Measurements from ENCODE around the gene STK32C.
A peak's percentile ranks its signal among the peaks of the same experiment; 100 is the strongest.

STK32C gene

DNA sequence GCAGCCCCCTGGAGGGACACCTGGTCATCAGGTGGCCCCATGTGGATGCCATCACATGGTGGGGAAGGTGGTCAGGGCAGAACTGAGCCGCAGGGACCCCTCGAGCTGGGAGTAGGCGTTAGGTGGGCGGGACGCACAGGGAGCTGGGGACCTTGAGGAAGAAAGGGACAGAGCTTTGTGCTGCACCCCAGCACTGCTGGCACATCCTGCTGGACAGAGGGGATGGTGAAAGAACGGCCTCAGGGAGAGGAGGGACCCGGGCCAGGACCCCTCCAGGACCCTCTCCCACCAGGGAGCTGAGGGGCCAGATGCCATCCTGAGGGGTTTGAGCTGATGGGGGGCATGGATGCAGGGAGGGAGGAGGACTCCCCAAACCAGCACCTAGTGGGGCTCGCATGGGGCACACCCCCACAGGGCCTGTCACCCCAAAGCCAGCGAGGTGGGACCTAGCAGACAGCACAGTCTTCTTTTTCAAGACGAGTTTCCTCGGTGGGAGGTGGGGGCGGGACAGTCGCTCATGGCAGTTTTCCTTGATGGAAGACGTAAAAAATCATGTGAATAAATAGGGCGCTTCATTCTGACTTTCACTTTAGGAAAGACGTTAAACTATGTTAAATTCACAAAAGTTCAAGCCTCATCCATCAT, 43.3 kb downstream of the STK32C start:
- DNase-seq = no peak

DNA sequence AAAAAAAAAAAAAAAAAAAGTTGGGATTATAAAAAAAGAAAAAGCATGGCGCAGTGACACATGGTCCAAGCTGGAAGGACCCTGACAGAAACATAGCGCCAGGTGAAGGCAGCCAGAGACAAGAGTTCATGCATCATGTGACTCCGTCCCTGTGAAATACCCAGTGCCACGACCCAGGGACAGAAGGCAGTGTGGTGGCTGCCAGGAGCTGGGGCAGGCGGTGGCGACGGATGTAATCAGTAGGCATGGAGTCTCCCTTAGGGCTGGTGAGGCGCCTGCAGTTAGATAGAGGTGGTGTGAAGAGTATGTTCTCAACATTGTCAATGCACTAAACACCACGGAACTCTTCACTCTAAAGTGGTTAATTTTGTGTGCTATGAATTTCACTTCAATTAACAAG, 43.9 kb downstream of the STK32C start:
- DNase-seq = peak; percentile 41

DNA sequence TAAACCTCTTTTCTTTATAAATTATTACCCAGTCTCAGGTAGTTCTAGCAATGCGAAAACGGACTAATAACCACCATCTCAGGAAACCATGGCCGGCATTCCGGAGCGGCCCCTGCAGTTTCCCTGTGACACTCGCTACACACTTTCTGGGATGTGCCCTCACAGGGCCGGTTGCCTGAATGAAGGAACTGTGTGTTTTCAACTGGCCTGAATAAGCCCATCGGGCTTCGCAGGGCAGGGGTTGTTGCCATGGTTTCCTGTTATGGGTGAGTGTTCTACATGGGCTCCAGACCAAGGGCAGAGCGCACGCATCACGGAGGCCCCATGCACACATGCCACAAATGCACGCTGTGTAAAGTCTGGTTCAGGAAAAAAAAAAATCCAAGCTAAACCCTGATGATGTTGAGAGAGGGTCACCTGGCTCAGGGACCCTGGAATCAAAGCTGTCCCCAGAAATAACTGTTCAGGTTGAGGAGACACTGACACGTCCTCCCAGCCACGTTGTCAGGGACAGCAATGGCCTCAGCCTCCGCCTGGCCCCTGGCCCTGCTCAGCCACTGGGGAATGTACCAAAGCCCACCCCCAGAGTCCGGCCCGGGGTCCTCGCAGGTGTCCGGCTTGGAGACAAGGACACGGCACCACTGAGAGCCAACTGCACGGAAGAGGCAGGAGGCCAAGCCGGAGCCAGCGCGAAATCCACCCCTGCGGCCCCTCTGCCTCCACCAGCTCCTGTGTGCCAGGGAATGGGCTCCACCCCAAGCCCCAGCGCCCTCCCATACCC, 47.9 kb downstream of the STK32C start:
- no peak for DNase-seq

DNA sequence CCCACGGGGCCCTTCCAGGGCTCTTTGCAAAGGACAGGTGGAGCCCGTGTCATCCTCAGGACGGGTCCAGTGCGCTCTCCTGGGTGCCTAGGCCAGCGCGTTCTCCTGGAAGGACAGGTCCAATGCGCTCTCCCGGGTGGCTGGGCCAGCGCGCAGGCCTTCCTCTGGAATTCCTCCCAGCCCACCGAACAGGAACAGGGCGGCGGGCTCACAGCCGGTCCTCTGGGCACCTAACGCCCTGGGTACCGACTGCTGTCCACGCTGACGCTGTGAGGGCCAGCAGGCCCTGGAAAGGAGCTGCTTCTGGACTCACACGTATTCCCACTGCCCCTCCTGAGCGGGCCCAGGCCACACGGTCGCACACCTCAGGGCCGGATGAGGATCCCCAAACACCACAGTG, 49.3 kb downstream of the STK32C start:
- no peak for DNase-seq

DNA sequence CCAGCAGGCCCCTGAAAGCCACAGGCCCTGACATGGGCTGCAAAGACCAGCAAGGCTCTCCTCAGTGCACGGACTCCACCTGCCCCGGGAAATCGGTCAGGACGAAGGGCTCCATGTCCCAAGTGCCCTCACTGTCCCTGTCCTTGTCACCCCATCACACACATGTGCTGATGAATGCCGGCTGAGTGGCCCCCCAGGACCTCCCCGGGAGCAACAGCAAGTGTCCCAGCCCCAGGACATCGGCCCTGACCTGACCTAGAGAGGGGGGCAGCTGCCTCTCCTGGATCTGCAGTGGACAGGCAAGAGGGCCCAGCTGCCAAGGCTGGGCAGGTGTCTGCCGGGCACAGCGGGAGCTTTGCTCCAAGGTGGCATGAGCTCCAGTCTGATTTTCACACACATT, 49.8 kb downstream of the STK32C start:
- no peak for DNase-seq

DNA sequence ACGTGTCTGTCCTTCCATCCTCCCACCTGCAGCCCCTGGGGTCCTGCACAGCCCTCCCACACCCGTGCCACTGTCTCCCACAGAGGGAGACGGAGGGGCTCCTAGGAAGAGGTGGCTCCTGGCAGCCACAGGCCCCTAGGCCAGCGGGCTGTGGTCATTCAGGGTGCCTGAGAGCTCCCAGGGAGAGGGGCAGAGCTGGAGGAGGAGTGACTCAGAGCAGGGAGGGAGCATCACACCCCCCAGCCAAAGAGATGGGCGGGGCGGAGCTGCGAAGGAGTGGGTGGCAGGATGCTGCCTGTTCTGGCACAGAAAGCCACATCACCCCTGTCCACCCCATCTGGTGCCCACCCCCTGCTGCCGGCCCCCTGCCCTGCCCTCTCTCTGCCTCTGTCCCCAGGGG, 50.5 kb downstream of the STK32C start:
- no peak for DNase-seq

DNA sequence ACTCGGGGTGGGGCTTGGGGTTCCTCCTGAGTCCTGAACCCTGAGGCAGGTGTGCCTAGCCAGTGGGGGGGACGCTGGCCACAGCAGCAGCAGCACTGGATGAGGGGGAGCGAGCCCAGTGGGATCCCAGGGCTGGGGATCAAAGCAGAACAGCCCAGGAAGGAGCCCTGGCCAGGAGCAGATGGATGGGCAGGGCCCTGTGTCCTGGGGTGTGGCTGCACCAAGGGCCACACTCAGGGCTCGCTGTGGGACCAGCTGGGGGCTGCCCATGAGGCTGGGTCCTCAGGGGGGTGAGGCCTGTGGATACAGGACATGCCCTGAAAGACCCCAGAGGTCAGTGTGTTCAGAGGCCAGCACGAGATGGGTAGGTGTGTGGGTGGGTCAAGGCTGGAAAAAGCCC, 50.9 kb downstream of the STK32C start:
- no peak for DNase-seq

DNA sequence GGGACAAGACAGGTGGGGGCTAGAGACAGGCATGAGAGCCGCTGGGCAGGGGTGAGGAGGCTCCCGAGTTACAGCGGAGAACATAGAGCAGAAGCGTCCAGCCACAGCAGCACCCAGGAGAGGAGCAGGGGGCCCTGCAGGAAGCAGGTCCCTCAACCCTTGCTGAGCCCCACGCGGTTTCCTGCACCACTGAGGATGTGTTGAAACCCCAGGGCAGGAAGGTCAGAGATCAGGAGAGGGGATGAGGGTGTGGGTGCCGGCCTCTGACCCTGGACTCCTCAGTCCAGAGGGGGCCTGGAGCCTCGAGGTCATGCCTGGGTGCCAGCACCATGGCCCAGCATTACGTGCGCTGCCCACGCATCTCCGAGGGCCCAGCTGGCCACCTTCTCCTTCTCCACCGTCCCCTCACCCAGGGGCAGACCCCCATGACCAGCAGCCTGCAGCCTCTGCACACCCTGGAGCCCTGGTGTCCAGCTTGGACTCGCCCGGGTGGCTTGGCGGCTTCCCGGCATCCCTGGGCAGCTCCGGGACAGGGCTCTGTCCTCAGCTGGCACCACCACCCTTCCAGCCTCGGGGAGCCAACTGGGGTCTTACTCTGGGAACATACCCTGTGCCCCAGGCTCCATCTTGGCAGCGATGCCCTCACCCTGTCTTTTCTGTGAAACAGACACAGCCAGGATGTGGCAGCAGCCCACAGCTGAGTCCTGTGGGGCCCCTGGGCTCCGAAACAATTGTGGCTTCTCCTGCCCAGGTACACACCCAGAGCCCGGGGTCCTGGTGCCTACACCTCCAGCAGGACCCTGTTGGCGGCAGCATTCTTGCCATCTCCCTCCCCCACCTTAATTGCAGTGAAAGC, 52.0 kb downstream of the STK32C start:
- no peak for DNase-seq

DNA sequence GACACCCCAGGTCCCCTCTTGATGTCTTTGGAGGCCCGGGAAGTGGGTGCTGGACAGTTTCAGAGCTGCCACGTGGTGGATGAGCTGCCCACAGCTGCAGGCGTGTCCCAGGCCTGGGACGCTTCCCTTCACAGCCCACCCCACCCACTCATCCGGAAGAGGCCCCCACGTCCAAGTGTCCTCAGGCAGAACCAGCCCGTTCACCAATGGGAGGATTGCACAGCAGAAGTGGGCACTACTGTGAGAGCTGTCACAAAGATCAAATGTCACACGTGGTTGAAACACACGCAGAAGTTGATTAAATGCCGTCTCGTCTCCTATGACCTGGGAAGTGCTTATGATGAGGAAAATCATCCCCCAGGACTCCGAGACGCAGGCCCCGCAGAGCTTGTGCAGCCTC, 52.9 kb downstream of the STK32C start:
- no peak for DNase-seq

DNA sequence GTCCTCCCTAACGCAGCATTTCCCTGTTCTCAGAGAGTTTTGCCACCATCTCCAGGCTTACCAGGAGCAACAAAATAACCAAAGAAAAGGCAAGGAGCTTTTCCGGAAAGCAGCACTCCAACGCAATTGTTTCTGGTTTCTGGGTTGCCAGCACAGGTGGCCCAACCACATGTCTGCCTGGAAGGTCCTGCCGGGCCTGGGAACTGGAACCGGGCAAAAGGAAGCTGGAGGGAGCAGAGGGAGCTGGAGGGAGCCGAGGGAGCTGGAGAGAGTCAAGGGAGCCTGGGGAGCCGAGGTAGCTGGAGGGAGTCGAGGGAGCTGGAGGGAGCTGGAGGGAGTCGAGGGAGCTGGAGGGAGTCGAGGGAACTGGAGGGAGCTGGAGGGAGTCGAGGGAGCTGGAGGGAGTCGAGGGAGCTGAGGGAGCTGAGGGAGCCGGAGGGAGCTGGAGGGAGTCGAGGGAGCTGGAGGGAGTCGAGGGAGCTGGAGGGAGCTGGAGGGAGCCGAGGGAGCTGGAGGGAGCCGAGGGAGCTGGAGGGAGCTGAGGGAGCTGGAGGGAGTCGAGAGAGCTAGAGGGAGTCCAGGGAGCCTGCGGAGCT, 54.6 kb downstream of the STK32C start:
- no peak for DNase-seq

DNA sequence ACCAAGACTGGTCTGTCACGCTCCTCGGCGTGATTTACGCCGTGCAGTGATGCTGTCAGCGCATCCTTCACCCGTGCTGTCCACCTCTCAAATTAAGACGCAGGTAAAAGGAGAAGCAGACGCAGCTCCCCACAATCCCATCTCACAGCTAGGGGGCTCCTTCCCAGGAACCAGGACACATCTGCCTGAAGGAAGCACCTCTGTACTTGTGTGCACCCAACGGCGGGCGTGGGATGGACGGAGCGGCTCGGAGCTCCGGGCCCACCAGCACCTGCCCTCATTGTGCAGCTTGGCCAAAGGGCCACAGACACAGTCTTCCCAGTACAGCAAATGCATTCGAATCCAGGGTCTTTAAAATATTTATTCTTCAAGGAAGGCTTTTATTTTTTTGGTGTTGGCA, 55.3 kb downstream of the STK32C start:
- DNase-seq = no peak

DNA sequence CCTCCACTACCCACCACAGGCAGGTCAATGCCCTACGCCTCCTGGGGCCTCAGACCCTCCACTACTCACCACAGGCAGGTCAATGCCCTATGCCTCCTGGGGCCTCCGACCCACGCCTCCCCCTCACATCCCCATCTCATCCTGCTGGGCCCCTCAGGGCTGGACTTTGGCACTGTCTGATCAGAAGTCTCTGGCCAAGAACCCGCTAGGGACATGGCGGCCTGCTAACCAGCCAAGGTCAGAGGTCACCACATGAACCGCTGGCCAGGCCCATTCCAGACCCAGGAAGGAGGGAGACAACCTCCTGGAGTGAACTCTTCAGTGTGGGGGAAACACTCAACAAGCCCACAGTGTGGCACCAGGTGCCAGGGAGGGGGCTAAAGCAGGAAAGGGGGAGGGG, 55.8 kb downstream of the STK32C start:
- no peak for DNase-seq

DNA sequence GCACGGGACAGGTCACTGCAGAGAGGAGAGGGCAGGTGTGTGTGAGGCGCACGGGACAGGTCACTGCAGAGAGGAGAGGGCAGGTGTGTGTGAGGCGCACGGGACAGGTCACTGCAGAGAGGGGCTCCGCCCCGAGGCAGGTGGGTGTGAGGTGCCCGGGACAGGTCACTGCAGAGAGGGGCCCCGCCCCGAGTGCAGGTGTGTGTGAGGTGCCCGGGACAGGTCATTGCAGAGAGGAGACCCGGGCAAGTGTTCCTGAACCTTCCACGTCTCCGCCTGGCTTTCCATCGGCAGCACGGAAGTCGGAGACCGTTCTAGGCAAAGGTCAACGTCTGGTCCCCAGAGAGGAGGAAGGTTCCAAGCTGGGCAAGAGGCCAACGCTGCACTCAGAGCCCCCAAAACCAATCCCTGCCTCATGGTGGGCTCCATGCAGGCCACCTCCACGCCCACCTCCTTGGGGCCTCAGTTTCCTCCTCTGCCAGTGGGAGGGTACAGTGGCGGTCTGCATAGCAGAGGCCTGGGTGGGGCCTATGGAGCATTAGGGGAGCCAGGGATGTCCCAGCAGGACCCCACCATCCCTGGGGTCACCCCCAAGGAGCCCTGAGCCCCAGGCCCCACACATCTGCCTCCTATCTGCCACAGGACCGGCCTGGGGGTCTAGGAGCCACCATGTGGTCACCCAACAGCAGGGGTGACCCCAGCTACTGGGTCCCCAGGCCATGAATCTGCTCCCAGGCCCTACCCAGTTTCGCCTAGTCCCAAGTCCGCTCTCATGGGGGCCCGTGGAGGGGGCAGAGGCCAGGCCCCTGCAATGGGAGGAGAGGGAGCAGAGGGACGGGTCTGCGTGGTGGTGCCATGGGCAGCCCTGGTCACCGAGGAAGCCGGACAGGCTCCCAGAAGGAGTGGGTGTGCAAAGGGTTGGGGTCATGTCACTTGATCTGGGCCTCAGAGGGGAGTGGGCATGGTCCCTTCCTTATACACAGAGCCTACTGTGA, 57.0 kb downstream of the STK32C start:
- DNase-seq = no peak

DNA sequence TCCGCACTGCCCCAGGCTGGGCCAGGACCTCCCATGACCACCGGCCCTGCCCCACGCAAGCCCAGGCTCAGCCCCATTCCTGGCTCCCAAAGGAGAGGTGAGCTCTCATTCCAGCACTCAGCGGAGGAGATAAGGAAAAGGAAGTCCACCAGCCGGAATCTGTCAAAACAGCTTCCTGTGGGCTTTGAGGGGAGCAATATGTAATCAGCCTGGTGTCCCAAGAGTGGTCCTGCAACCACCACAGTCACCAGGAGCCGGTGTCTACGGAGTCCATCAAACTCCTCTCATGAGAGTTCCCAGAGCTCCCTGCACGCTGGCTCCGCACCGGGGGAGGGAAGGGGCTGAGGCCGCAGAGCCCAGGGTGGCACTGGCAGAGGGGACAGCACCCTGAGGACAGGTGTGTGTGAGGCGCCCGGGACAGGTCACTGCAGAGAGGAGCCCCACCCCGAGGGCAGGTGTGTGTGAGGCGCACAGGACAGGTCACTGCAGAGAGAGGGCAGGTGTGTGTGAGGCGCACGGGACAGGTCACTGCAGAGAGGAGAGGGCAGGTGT, 57.9 kb downstream of the STK32C start:
- no peak for DNase-seq

DNA sequence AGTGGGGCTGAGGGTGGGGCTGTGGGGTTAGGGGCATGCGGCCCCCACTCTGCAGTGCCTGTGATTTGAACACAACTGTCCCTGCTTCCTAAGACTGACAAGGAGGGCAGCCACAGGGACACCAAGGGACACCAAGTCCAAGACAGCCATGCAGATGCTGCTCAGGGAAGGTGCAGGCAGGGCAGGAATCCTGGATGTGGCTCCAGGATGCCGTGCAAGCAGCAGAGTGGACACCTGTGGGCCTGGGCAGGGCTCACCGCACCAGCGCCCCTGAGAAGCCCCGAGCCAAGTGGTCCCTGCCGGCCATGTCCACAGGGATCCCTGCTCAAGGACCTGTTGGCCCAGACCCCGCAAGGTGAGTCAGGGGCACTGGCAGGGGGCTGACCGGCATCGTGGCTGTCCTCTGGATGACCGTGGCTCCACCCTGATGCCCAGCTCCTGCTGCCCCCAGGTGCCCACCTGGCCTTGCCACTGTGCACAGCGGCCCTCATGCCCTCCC, 58.5 kb downstream of the STK32C start:
- no peak for DNase-seq

DNA sequence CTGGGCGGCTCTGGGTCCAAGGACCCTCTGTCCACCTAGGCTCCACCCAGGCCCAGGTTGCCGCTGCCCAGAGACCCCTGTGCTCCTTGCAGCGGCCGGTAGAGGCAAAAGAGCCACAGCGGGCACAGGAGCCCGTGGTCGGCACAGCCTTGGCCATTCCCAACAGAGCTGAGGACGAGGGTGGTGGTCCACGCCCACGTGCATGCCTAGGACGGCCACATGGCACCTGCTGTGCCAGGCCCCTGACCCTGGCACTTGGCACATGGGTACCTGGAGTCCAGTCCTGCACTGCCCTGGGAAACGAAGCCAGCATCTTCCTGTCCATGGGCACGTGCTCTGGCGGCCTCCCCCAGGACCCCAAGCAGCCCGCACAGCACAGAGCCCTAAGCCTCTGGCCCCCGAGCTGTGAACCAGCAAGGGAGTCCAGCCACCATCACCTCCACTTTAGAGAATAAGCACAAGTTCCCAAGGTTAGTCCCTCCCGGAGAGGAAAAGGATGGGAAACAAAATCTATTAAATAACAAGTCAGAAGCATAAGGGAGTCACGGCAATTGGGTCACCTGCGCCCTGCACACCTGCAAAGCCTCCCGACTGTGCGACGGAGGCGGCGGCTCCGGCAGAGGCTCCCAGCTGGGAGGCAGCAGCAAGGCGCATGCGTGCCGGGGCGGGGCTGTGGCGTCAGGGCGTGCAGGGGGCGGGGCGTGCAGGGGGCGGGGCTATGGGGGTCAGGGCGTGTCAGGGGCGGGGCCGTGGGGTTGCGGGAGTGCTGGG, 59.1 kb downstream of the STK32C start:
- DNase-seq = peak; percentile 53

DNA sequence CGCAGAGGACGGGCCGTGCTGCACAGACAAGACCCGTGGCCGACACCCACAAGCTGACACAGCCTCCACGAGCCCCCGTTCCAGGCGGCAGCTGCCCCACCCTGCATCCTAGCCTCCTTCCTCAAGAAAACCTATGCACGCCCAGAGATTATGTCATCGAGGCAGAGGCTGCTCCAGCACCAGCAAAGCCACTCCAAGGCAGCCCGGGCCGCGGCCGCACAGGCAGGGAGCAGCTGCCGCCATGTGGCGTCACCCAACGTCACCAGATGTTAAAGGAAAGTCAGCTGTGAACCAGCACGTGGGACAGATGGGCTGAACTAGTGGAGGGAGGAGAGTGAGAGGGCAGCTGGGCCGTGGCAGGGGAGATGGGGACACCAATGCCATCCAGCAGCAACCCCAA, 59.8 kb downstream of the STK32C start:
- DNase-seq = no peak

DNA sequence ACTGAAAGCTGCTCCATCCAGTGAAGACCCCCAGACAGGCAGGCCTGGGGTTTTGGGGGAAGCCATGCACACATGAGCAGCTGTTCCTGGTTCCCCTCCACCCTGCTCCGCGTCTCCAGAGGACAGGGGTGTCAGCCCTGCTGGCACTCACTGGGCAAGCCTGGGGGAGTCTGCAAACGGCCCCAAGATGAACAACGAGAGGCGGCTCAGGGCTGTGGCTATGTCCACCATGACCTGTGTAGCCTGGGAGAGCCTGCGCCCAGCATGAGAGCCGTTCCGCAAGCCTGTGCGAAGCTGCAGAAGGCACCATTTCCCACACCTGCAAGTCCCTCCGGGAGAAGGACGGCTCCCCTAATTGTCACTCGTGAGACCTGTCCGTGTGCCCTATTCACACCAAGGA, 61.5 kb downstream of the STK32C start:
- no peak for DNase-seq

DNA sequence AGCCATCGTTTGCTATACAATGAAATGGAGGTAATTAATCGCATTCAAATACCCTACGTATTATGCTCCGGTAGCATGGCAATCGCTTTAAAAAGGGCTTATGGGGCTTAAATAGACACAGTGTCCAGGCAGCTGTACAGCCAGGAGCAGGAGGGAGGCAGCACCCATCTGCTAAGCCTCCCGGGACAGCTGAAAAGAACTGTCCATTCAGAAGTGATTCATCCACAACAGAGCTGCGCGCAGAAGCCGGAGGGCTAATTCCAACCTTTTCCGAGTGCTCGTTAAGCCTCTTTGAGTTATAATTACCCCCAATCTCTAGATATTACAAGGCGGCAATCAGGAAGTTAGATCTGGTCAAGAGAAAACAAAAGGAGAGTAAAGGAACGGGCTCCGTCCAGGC, 62.7 kb downstream of the STK32C start:
- DNase-seq = no peak

DNA sequence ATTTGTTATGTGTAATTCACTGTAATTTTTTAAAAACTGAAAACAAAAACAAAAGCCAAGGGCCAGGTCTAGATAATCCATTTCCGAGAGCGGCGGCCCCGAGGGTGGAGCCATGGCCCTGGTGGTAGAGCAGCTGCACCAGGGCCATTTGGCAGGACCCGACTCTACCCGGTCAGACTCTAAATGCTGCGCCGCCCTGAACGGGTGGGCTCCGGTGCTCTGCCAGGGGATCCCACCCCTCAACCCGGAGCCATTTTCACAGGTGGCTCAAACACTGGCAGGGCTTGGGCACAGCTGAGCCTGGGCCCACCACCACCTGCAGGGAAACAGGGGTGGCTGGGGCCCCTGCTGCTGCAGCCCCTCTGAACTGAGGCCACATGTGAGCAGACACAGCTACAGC, 64.1 kb downstream of the STK32C start:
- DNase-seq = no peak

DNA sequence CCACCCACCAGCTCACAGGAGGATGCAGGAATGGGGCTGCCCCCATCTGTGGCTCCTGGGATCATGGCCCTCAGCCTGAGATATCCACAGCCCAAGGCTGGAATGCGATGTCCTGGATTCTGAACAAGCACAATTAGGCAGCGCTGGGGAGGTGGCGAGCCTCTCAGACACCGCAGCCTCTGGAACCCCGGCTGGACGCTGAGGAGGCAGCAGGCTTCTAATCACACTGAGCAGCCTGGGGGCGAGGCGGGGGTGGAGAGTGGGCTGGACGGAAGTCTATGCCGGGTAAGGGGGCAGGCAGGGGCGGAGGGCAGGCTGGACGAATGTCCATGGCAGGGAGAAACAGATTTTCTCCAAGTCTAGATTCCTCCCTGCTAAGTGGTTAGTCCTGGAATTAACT, 64.6 kb downstream of the STK32C start:
- DNase-seq = no peak
